ENCODE measurements around the gene CDC42EP2. TPM values are rescaled to one million over a fixed set of nuclear protein-coding genes. Genes with fewer than 3 reads are reported as not detected.

The CDC42EP2 gene
- total and polyA plus RNA-seq, 2 of the 13 experiments (the other 11 are each of a cell fraction or from before 2014, with no cell fraction given) = 2.3 to 7.1 TPM

DNA sequence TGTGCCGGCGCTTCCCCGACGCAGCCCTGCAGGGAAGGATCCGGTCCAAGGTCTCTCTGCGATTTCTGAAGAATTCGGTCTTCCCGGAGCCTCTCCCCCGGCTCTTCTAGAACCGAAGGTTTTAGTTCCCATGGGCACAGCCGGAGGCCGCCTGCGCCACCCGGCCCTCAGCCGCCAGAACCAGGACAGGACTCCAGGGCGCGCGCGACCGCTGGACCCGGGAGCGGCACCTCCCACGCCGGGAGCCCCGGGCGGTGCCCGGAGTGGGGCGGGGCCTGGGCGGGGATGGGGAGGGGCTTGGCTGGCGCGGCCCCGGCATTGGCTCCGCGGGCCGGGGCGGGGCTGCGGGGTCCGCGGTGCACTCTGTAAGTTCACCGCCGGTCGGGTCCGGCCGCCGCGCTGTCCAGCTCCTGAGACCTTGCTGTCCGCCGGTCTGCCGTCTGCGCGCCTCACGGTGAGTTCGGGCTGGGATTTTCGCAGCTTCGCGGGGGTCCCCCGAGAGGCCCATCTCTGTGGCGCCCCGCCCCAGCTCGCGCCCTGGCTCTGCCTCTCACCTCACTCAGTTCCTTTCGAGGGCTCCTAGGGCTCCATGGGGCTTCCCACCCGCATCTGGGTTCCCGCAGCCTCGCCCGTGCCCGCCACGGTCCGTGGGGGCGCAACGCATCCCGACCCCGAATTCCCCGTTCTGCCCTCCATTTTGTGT lies at the start of gene CDC42EP2 (continued):
- TF ChIP-seq, protein P1, sequence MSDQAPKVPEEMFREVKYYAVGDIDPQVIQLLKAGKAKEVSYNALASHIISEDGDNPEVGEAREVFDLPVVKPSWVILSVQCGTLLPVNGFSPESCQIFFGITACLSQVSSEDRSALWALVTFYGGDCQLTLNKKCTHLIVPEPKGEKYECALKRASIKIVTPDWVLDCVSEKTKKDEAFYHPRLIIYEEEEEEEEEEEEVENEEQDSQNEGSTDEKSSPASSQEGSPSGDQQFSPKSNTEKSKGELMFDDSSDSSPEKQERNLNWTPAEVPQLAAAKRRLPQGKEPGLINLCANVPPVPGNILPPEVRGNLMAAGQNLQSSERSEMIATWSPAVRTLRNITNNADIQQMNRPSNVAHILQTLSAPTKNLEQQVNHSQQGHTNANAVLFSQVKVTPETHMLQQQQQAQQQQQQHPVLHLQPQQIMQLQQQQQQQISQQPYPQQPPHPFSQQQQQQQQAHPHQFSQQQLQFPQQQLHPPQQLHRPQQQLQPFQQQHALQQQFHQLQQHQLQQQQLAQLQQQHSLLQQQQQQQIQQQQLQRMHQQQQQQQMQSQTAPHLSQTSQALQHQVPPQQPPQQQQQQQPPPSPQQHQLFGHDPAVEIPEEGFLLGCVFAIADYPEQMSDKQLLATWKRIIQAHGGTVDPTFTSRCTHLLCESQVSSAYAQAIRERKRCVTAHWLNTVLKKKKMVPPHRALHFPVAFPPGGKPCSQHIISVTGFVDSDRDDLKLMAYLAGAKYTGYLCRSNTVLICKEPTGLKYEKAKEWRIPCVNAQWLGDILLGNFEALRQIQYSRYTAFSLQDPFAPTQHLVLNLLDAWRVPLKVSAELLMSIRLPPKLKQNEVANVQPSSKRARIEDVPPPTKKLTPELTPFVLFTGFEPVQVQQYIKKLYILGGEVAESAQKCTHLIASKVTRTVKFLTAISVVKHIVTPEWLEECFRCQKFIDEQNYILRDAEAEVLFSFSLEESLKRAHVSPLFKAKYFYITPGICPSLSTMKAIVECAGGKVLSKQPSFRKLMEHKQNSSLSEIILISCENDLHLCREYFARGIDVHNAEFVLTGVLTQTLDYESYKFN (CRISPR knock-in tag; conservative IDR thresholded peaks at IDR 0.05) = no peak
- no peak for TF ChIP-seq GTF3A (CRISPR knock-in tag; conservative IDR thresholded peaks at IDR 0.05)
- TF ChIP-seq HNF4G (IDR thresholded peaks at IDR 0.05; ENCODE audit: borderline replicate concordance, low read depth, low read length) = no peak
- no peak for TF ChIP-seq HNF4G (CRISPR knock-in tag; IDR thresholded peaks at IDR 0.05; ENCODE audit: borderline replicate concordance, low read depth)
- no peak for TF ChIP-seq ZNF24 (IDR thresholded peaks at IDR 0.05)
- no peak for TF ChIP-seq IRX3 (CRISPR knock-in tag; IDR thresholded peaks at IDR 0.05; ENCODE audit: borderline replicate concordance, low read depth)
- TF ChIP-seq JUNB (CRISPR knock-in tag; IDR thresholded peaks at IDR 0.05; ENCODE audit: borderline replicate concordance) = no peak
- TF ChIP-seq IKZF4 (CRISPR knock-in tag; IDR thresholded peaks at IDR 0.05; ENCODE audit: borderline replicate concordance, low read depth, not compliant biosample characterization) = peak; percentile 44
- TF ChIP-seq, protein P2, sequence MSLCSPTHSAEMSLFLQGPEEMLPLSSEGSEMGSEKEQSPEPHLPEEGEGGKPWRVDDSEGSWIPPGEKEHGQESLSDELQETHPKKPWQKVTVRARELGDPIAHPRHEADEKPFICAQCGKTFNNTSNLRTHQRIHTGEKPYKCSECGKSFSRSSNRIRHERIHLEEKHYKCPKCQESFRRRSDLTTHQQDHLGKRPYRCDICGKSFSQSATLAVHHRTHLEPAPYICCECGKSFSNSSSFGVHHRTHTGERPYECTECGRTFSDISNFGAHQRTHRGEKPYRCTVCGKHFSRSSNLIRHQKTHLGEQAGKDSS (CRISPR knock-in tag; IDR thresholded peaks at IDR 0.05; ENCODE audit: borderline replicate concordance, low read depth) = peak; percentile 21; the same call in 1 of the 2 replicates
- no peak for TF ChIP-seq NCOR1 (IDR thresholded peaks at IDR 0.05; ENCODE audit: borderline replicate concordance, low read length)
- TF ChIP-seq BRD4 (CRISPR knock-in tag; IDR thresholded peaks at IDR 0.05) = no peak; the same call in 1 of the 2 replicates
- no peak for TF ChIP-seq AKAP8 (CRISPR knock-in tag; IDR thresholded peaks at IDR 0.05)
- no peak for TF ChIP-seq HIVEP1 (CRISPR knock-in tag; IDR thresholded peaks at IDR 0.05)
- TF ChIP-seq PLRG1 (conservative IDR thresholded peaks at IDR 0.05) = no peak
- TF ChIP-seq ZNF124 (CRISPR knock-in tag; IDR thresholded peaks at IDR 0.05) = no peak
- TF ChIP-seq ZNF607 (CRISPR knock-in tag; IDR thresholded peaks at IDR 0.05; ENCODE audit: borderline replicate concordance) = no peak
- no peak for TF ChIP-seq GZF1 (CRISPR knock-in tag; IDR thresholded peaks at IDR 0.05)
- peak; percentile 14; the same call in 1 of the 2 replicates for TF ChIP-seq NR2F2 (IDR thresholded peaks at IDR 0.05; ENCODE audit: borderline replicate concordance, low read depth)
- TF ChIP-seq, protein P3, sequence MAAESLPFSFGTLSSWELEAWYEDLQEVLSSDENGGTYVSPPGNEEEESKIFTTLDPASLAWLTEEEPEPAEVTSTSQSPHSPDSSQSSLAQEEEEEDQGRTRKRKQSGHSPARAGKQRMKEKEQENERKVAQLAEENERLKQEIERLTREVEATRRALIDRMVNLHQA (CRISPR knock-in tag; IDR thresholded peaks at IDR 0.05) = no peak
- TF ChIP-seq ZNF570 (CRISPR knock-in tag; IDR thresholded peaks at IDR 0.05; ENCODE audit: borderline replicate concordance) = no peak
